ENCODE results near the gene SLC22A12. TPM values are rescaled to one million over a fixed set of nuclear protein-coding genes. Genes with fewer than 3 reads are reported as not detected.

Gene SLC22A12
- total RNA-seq, 1 donor from 2014 or later, result not detected

DNA sequence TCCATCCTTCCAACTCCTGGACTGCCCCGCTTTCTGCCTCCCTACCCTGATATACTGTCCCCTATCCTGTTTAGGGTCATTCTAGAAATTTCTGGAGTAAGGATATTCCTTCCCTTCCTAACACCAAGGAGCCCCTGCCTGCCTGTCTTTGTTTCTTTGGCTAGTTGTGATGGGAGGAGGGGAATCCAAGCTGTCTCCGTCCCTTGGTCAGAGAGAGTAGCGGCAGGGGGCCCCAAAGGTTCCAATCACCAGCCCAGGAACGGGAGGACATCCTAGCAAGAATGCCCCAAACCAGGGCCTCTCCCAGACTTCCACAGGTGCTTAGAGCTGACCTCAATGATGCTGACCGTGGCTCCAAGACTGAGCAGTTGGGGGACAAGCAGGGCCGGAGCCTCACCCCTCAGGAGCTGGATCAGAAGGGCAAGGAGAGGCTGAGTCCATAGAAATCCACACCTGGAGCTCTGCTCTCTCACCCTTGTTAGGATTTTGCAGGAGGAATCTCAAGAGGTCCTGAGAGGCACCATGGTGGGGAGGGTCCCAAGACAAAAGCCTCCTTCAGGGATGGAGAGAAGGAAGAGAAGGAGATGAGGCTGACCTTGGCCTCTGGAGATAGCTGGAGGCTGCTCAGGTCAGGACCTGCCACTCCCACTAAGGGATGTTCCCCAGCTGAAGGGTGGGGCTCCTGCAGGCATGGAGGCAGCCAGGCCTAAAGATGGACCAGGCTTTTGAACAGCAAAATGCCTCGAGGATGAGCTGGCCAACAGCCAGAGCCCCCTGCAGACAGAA is 13.6 kb downstream of the SLC22A12 start:
- DNase-seq (ENCODE audit: low spot score), result no peak

DNA sequence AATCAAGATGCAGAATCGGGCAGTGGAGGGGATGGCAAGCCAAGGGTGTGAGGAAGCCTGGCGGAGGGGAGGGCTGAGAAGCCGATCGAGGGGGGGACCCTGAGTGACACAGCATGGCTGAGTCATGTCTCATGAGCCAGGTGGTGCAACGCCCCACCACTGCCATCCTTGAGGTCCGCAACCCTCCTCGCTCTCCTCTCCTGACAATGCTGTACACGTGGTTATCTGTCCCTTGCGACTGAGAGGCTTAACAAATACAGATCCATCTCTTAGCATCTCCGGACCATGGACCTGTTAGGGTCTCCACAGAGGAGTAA is 14.2 kb downstream of the SLC22A12 start:
- DNase-seq (ENCODE audit: low spot score), result no peak

DNA sequence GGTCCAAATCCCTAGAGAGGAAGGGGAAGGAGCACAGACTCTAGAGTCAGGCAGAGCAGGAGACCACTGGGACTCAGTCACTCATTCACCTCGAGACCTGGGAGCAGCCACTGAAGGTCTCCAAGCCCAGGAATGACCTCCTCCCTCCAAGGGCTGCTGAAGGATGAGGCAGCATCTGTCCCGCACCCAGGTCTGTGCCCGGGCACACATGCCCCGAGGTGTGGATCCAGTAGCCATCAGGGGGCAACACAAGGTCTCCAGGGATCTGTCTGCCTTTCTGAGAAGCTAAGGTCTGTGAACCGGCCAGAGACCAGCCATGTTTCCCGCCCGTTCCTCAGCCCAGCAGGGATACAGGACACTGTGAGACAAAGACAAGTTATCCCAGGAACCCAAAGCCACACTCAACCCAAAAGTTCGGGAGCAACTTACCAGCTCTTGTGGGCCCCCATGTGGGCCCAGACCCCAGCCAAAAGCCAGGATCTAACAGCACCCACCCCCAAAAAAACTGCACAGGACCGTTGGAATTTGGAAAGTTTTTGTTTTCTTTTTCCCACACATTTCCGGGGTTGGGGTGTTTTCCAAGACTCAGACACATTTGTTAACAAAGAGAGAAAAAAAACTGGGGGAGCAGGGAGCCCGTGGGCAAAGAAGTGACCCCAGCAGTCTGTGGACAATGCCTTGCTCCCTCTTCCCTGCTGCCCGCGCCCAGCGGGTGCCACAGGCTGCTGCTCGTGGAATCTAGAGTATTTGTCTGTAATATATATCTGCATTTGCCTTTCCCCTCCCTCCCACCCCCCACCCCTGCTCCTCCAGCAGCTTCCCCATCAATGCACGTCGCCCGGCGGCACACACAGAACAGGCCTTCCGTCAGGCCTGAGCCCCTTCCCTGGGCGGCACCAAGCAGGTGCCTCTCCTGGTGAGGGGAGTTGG is 14.9 kb downstream of the SLC22A12 start:
- DNase-seq (ENCODE audit: low spot score), result no peak

DNA sequence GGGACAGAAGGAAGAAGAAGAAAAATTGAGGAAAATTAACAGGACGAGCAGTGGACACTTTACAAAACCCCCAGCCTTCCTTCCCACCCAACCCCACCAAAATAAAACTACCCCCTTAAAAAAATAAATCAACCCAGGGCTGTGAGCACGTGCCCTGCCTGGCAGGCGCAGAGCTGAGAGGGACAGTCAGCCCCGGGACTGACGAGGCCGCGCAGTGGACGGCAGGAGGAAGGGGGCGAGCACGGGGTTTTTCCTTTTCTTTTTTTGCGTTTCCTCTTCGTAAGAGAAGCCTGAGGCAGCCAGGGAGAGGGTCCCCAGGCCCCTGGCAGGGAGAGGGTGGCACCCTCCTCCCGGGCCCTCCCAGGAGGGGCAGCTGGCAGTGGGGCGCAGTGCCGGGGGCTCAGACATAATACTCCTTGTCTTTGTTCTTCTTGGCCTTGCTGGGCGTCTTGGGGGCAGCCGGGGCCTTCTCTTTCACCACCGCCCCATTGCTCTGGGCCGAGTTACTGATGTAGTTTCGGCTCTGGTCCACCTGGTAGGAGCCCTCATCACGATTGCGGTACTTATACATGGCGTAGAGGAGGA is 15.9 kb downstream of the SLC22A12 start:
- no peak for DNase-seq (ENCODE audit: low spot score)

DNA sequence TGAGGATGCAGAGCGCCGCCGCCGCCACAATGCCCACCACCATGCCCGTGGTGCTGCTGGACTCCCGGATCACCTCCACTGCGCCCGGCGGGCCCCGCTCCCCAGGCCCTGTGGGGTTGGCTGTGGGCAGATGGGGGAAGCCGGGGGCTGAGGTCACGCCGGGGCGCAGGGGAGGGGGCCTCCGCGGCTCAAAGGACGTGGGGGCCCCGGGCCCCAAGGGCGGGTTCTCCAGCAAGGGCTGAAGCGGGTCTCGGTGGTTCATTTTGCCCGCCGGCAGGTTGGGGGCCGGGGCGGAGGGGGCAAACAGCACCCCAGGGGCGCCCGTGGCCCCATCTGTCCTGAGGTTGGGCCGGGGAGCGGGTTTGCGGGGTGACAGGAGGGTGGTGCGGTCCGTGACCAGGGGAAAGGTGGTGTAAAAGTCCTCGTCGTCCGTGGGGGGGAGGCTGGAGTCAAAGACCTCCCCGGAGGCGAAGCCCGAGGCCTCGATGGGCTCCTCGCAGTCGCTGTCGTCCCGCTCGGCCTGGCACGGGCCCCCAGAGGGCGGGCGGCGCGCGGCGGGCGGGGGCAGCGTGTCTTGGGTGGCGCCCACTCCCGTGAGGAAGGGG is 16.5 kb downstream of the SLC22A12 start:
- DNase-seq (ENCODE audit: low spot score), result no peak

DNA sequence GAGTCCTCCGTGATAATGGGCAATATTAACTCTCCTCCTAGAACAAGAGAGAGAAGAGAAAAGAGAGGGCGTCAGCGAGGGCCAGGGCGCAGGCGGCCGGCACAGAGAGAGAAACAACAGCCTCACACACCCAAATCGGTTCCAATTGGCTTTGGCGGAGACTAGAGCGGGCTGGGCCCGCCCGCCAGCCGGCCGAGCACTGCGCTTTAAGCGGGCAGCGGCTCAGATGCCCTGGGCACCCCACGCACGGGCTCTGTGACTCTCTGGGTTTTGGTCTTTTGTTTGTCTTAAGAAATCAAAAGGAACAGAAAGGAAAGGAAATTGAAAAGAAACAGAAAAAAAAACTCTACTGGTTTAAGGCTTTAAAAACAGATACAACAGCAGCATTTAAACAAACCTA is 17.0 kb downstream of the SLC22A12 start:
- no peak for DNase-seq (ENCODE audit: low spot score)

DNA sequence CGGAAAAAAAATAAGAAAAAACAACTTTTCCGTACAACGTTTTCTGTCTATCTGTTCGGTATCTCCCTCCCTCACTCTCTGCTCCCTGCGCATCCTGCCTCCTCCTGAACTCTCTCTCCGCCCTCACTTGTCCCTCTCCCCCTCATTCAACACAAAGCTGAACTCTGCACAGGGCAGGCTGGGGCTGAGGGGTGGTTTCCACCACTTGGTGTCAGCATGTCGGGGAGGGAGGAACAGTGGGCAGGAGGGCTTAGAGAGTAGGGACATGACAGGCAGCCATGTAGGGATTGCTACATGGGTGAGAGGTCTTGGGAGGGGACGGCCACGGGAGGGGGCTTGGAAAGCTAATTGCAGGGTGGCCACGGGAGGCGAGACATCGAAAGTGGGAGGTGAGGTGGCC is 17.6 kb downstream of the SLC22A12 start:
- no peak for DNase-seq (ENCODE audit: low spot score)

DNA sequence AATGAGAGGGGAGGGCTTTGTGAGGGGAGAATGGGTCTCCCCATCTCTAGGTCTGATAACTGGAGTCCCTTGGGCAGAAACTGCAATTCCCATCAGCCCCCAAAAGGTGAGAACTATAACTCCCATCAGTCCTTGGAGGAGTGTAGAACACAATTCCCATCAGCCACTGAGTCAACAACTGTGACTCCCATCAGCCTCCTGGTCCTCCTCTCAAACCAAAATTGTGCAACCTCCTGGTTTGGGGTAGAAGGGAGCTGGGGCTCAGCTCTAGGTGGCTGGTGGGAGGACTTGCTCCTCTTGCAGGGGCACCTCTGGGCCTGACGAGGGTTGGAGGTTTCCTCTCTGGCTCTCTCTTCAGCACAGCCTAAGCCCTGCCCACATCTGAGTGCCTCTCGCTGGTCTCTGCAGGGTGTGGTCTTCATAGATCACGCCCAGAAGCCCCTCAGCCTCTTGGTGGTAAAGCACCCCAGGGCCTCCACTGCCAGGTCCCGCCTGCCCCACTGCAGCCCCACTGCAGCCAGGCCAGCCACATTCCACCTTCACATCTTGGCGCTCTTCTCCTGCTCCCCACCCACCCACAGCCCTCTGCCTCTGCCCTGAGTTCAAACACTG is 18.5 kb downstream of the SLC22A12 start:
- DNase-seq (ENCODE audit: low spot score), result no peak

DNA sequence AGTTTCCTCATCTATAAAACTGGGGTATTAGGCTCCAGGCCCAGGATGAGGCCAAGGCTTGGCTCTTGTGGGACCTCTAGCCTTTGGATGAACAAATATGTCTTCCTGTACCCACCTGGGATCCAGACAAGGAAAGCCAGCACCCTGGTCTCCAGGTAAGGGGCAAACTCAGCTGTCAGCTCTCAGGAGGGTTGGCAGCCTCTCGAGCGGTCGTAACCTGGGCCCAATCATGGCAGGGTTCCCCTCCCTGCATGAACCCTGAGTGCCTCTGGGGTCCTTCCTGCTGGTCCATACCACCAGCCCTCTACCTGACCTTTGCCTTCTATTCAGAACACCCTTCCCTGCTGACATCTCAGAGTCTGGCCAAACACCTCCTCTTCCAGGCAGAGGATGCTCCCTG is 19.6 kb downstream of the SLC22A12 start:
- no peak for DNase-seq (ENCODE audit: low spot score)

DNA sequence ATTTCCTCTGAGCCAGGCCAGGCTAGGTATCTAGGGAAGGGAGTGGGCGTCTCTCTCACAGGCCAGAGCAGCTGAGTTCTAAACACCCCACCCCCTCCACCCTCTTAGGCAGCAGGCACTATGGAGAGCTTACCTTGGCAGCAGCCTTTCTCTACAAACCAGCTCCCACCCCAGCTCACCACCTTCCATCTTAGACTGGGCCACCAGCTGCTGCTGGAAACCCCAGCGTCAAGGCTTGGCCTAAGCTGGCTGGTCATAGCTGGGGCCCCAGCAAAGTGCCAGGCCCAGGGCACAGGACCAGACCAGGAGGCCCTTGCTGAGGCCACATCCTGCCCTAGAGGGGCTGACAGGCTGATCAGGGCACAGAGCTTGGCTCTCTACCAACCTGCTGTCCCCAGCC is 20.2 kb downstream of the SLC22A12 start:
- DNase-seq (ENCODE audit: low spot score), result no peak

DNA sequence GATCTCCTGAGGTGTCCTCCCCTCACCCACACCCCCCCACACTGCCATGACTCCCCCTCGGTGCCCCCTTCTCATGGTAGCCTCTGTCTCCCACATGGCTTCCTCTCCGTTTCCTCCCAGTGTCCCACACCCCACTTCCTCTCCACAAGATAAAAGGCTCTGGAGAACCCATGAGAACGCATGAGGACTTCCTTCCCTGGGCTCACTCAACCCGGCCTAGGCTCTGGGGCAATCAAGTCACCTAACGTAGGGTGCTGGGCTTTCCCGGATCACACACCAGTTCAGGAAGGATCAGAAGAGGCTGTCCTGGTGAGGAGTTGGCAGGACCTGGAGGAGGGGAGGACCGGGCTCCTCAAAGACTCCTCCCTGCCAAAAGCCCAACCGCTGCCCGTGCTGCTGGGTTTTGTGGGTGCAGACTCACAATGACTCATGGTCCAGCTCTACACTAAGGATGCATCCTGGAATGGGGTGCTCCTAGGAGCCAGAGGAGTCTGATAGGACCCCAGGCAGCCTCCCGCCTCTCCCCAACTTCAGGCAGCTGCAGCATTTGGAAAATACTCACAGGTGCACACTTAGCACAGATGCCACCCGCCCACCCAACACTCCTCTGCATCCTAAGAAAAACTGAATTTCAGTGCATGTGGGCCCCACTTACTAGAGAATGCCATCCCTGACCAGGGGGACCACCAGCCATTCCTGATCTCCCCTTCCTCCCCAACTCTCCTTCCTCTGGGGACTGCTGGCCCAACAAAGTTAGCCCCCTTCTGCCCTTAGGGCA is 21.0 kb downstream of the SLC22A12 start:
- no peak for DNase-seq (ENCODE audit: low spot score)

DNA sequence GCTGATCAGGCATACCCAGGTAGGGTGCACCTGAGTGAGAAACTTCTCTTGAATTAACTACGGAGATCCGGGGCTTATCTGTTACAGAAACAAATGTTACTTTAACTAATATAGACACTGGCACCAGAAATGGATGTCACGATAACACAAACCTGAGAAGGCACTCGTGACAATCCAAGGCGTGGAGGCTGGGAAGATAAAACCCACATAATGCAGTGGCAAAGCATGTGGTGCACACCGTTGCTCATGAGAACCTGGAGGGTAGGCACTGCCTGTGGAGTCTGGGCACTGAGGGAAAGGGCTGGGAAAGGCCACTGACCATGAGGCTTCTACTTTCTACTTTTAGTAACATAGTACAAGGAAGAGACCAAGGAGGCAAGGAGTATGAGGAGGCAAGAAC is 22.6 kb downstream of the SLC22A12 start:
- no peak for DNase-seq (ENCODE audit: low spot score)

DNA sequence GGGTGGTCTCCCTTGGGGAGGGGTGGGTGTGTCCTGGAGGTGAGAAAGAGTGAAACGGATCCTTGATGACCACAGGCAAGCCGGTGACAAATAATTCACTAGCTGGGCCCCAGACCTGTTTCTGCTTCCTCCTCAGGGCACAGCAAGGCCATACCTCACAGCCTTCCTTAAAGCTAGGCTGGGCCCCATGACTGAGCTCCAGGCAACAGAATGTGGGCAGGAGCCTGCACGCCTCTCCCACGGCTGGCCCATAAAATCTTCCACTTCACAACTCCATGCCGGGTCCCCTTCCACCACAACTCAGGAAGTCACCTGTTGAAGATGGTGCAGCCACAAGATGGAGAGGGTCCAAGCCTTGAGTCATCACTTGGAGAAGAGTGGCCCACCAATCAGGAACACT is 23.9 kb downstream of the SLC22A12 start:
- no peak for DNase-seq (ENCODE audit: low spot score)

DNA sequence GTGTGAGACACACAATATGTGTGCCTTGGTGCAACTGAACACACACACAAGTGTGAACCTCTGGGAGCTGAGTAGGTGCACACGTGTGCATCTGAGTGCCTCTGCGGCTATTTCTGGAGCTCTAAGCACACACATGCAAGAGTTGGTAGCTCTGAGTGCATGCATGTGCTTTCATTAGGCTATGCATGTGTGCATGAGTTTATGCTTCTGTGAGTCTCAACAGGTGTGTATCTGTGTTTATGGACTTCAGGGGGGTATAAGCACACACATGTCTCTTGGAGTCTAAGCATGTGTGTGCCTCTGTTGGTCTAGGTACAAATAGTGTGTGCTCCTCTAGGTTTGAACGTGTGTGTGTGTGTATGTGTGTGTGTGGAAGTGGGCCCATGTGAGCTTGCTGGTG is 25.8 kb downstream of the SLC22A12 start:
- no peak for DNase-seq (ENCODE audit: low spot score)

DNA sequence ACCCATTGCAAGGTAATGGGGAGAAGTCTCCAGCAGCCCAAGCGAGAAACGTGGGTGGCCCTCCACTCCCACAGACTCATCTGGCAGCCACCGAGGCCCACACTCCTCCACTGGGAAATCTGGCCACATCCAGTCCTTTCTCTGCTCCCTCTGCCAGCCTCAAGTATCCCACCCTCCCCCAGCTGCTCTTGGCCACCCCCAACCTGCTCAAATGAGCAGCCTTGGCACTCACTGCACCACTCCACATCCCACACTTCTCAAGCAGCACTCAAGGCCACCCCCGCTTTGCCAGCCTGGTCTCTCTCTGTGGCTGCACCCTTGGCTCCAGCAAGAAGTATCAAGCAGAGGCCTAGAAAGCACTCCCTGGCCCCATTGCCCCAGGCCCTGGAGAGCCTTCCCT is 28.2 kb downstream of the SLC22A12 start:
- DNase-seq (ENCODE audit: low spot score), result no peak

DNA sequence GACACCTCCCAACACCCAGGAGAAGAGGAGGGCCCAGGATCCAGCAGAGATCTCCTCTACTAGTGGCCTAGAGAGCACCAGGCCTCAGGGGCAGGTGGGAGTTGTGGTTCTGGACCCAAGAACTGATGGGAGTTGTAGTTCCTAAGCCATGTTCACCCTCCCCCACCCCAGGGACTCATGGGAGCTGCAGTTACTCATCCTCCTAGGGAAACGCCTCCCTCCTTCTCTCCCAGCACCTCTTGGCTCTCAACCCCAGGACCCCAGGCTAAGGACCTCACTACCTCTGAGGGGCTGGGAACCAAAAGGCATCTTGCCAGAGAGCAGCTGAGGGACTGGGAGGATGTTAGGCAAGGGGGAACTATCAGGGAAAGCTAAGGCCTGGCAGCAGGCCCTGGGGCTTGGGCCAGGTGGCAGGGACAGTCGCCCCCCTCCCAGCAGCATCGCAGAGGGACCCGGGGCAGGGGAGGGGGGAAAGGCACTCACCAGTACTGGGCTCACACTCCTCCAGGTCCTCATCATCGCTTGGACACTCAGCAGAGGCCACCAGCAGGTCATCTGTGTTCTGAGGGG is 28.9 kb downstream of the SLC22A12 start:
- peak; percentile 60 for DNase-seq (ENCODE audit: low spot score)

DNA sequence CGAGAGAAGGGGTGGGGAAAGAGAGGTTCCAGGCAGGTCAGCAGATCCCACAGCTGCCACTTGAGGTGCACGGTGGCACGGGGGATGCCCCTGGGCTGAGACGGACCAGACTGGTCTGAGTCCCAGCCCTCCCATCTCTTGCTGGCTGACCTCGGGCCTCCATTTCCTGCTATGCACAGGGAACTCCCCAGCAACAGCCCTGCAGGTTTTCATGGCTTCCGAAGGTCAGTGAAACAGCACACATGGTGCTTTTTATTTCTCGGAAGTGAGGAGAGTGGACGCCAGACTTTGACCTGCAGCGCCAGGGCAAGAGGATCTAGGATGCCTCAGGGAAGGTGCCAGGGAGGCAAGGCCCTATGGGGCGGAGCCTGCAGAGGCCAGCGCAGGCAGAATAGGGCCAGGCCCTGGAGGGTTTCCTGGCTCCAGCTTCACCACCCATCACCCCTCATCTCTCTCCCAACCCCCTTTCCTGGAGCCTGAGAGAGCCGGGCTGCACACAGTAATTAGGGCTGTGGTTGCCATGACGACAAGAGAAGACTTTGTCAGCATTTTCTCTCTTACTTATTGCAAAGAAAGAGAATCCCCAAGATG is 29.5 kb downstream of the SLC22A12 start:
- DNase-seq (ENCODE audit: low spot score), result no peak

DNA sequence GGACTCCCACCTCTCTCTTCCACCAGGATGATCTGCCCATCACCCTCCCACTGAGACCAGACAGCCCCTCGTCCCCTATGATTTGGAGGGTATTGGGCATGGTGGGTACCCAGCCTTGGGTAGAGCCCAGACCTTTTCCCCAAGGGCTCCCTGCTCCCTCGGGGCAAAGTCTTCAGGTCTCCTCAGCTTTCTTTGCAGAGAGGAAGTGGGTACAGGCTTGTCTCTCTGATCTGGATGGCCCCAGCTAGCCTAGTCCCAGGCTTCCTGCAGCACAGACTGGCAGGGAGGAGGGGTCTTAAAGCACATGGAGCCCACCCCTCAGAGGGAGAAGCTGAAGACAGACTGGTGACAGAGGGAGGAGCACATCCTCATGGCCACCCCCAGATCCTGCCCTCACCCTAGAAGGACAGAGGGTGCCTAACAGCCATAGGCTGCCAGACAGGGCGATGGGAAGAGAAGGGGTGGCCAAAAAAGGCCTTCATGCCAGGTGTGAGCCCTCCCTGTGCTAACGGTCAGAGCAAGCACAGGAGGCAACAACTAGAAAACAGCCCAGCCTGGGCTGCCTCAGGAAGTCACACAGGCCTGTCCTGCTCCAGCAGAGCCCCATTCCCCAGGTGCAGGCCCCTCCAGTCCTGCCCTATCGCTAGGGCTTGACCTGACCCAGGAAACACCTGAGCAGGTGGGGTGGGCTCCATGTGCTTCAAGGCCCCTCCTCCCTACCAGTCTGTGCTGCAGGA is 30.4 kb downstream of the SLC22A12 start:
- DNase-seq (ENCODE audit: low spot score), result no peak

DNA sequence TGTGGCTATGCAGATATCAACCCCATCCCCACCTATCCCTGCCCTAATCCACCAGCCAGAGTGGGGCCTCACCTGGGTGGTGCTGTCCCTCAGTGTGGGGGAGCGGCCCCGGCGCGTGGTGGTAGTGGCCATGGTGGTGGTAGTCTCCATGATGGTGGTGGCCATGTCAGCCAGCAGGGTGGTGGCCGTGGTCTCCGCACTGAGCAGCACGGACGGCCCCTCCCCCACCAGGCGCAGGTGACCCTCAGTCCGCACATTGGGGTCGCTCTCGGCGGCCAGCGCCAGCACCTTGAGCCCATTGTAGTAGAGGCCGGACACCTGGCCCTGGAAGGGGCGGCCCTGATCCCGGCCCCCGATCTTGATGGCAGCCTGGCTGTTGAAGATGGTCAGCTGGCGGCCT is 31.7 kb downstream of the SLC22A12 start:
- DNase-seq (ENCODE audit: low spot score), result no peak

Data from ureter (tissue), 1 donor.